RWPE2 (cell line): ENCODE measurements around the gene VGLL4.

Experiments used
- ATAC-seq: fragments of 200-7000 bp; cut with Tn5 transposase; 3 replicates; pipeline ENCODE4 v1.9.1; 2021; ENCODE audit warnings: low read depth
- DNase-seq: peaks from one replicate; pipeline ENCODE4 v3.0.0-alpha.2; 2020; ENCODE audit warnings: low spot score
- H3K27ac ChIP-seq: fragments of 450-650 bp; 2 replicates; pipeline ENCODE4 v1.5.1; 2017; ENCODE audit warnings: mild to moderate bottlenecking; ENCODE audit not compliant: poor library complexity, severe bottlenecking
- H3K27me3 ChIP-seq: fragments of 250-450 bp; sonication (Bioruptor Pico); 2 replicates; pipeline ENCODE4 v1.5.1; 2021; ENCODE audit warnings: mild to moderate bottlenecking, moderate library complexity; ENCODE audit not compliant: insufficient read depth, poor library complexity, severe bottlenecking
- H3K36me3 ChIP-seq: fragments of 250-450 bp; sonication (Bioruptor Pico); 2 replicates; pipeline ENCODE4 v1.5.1; 2020; ENCODE audit warnings: low read depth, mild to moderate bottlenecking, moderate library complexity
- H3K4me1 ChIP-seq: fragments of 250-450 bp; sonication (Bioruptor Pico); 2 replicates; pipeline ENCODE4 v1.5.1; 2021; ENCODE audit warnings: mild to moderate bottlenecking, moderate library complexity; ENCODE audit not compliant: insufficient read depth, poor library complexity, severe bottlenecking
- H3K4me3 ChIP-seq: fragments of 250-450 bp; sonication (Bioruptor Pico); 2 replicates; pipeline ENCODE4 v1.5.1; 2021; ENCODE audit warnings: mild to moderate bottlenecking, moderate library complexity; ENCODE audit not compliant: severe bottlenecking
- H3K9me3 ChIP-seq: fragments of 250-450 bp; sonication (Bioruptor Pico); 2 replicates; pipeline ENCODE4 v1.5.1; 2021; ENCODE audit warnings: mild to moderate bottlenecking, moderate library complexity; ENCODE audit not compliant: severe bottlenecking
- CTCF ChIP-seq: fragments of 450-650 bp; IDR thresholded peaks from one replicate; pipeline ENCODE4 v1.5.1; 2017; ENCODE audit warnings: mild to moderate bottlenecking, moderate library complexity; ENCODE audit not compliant: poor library complexity, severe bottlenecking

VGLL4 gene

GRCh38 chr3:11631820-11632219 lies 11.9 kb downstream of the VGLL4 start:
- DNase-seq, result no peak
- ATAC-seq, result no peak
- no peaks in the 10 kb centered on the region for H3K4me1 ChIP-seq
- no peaks in the 10 kb centered on the region for H3K9me3 ChIP-seq
- no peak overlapping the region for H3K27ac ChIP-seq
- H3K36me3 ChIP-seq, result peaks cover 3% of the 10 kb centered on the region
- TF ChIP-seq CTCF, result no peak
- no peak overlapping the region for H3K4me3 ChIP-seq
- H3K27me3 ChIP-seq, result no peaks in the 10 kb centered on the region

DNA sequence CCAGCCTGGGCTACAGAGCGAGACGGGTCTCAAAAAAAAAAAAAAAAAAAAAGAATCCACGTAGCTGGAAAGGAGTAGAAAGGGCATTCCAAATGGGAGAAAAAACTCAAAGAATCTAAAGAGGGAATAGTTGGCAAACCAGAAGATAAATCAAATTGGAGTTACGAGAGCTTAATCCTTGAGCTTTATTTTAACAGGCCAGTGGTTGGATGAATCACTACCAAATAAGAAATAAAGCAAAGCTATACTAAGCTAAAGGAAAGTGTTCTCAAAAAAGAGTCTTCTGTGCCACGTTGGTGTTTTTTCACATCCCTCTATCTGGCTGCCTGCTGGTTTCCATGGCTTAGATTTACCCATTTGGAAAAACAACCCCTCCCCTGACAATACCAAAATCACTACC lies 14.0 kb downstream of the VGLL4 start:
- H3K36me3 ChIP-seq, result peaks cover 7% of the 10 kb centered on the region
- H3K4me3 ChIP-seq, result no peak overlapping the region
- ATAC-seq (no peak), DNase-seq (no peak)
- H3K4me1 ChIP-seq, result peaks cover 7% of the 10 kb centered on the region
- no peaks in the 10 kb centered on the region for H3K9me3 ChIP-seq
- no peaks in the 10 kb centered on the region for H3K27me3 ChIP-seq
- no peak overlapping the region for H3K27ac ChIP-seq
- TF ChIP-seq CTCF, result no peak

DNA sequence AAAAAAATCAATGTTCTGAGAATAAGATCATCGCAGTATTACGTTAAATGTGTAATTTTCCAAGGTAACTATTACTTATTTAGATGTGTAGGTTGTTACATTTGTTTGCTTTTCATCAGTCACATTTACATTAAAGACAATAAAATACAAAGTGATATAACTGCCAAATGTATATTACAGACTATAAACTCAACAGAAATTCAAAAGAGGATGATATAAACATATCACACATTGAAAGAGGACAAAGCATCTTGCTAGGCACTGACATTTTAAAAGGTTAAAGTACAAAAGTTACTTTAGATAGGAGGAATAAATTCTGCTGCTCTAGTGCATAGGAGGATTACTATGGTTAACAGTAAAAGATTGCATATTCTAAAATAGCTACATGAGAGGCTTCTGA lies 16.1 kb downstream of the VGLL4 start:
- TF ChIP-seq CTCF, result no peak
- DNase-seq, result no peak
- Histone ChIP-seq H3K36me3 (peaks cover 7% of the 10 kb centered on the region), H3K9me3 (no peaks in the 10 kb centered on the region), H3K27me3 (no peaks in the 10 kb centered on the region), H3K27ac (no peak overlapping the region), H3K4me1 (peaks cover 7% of the 10 kb centered on the region), H3K4me3 (no peak overlapping the region)
- ATAC-seq, result no peak

DNA sequence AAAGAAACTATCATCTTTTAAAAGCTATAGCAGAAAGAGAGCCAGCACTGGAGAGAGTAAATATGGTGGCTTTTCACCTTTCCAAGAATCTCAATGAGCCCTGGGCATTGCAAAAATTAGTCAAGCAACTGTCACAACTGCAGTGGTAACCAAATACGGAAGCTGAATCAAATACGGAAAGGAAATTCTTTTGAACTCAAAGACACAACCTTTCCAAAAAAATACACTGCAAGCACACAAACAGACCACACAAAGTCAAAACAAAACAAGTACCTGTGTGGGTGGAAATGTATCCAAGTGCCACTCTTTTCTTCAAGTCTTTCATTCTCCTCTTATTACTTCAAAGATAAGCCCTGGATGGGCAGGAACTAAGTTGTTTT lies 17.6 kb downstream of the VGLL4 start:
- DNase-seq (no peak), ATAC-seq (no peak)
- H3K27ac ChIP-seq, result no peak overlapping the region
- peaks cover 3% of the 10 kb centered on the region; the same call in 1 of the 2 replicates for H3K36me3 ChIP-seq
- H3K4me1 ChIP-seq, result peaks cover 7% of the 10 kb centered on the region
- no peak overlapping the region for H3K4me3 ChIP-seq
- no peaks in the 10 kb centered on the region for H3K27me3 ChIP-seq
- no peak for TF ChIP-seq CTCF
- H3K9me3 ChIP-seq, result no peaks in the 10 kb centered on the region

- no peak overlapping the region for H3K27ac ChIP-seq
Observed at GRCh38 chr3:11625376-11626083, 18.2 kb downstream of the VGLL4 start.

More at GRCh38 chr3:11625376-11626083, 18.2 kb downstream of the VGLL4 start:
- Histone ChIP-seq H3K4me3 (no peak overlapping the region), H3K9me3 (no peaks in the 10 kb centered on the region), H3K27me3 (no peaks in the 10 kb centered on the region), H3K4me1 (peaks cover 7% of the 10 kb centered on the region), H3K36me3 (0 out of 2 replicates have a peak, but pooled peaks cover 3% of the 10 kb centered on the region)
- DNase-seq (no peak), ATAC-seq (no peak)
- no peak for TF ChIP-seq CTCF
